ENCODE results near the gene CATSPERD.

- TF ChIP-seq CTCF (IDR thresholded peaks at IDR 0.05; ENCODE audit: insufficient read depth, low read depth, low read length) (no peak), EZH2 (IDR thresholded peaks at IDR 0.05; ENCODE audit: insufficient read depth, low read length) (no peak)
Observed at GRCh38 chr19:5785423-5785822, 65.0 kb downstream of the CATSPERD start.
